IPS-18a (cell line): ENCODE data around the gene GON4L.
"Not testable (repeated sequence)": the region's sequence is repeated elsewhere in the genome, so short reads cannot be mapped to it uniquely, and the experiment has no call there.

Source experiments
- H3K27ac ChIP-seq: one replicate; pipeline ENCODE4 v1.5.1; 2013; ENCODE audit warnings: low read length
- H3K27me3 ChIP-seq: one replicate; pipeline ENCODE4 v1.6.1; 2013; ENCODE audit warnings: mild to moderate bottlenecking, low read length; ENCODE audit not compliant: control insufficient read depth, insufficient read depth
- H3K36me3 ChIP-seq: one replicate; pipeline ENCODE4 v1.6.1; 2013; ENCODE audit warnings: low read depth, low read length; ENCODE audit not compliant: control insufficient read depth
- H3K4me1 ChIP-seq: one replicate; pipeline ENCODE4 v1.6.1; 2013; ENCODE audit warnings: low read depth, low read length; ENCODE audit not compliant: control insufficient read depth
- H3K4me3 ChIP-seq: one replicate; pipeline ENCODE4 v1.5.1; 2013; ENCODE audit warnings: low read length
- H3K9ac ChIP-seq: one replicate; pipeline ENCODE4 v1.6.1; 2013; ENCODE audit warnings: mild to moderate bottlenecking, low read length, moderate library complexity
- H3K9me3 ChIP-seq: one replicate; pipeline ENCODE4 v1.6.1; 2013; ENCODE audit warnings: low read depth, low read length; ENCODE audit not compliant: control insufficient read depth

GON4L gene

DNA sequence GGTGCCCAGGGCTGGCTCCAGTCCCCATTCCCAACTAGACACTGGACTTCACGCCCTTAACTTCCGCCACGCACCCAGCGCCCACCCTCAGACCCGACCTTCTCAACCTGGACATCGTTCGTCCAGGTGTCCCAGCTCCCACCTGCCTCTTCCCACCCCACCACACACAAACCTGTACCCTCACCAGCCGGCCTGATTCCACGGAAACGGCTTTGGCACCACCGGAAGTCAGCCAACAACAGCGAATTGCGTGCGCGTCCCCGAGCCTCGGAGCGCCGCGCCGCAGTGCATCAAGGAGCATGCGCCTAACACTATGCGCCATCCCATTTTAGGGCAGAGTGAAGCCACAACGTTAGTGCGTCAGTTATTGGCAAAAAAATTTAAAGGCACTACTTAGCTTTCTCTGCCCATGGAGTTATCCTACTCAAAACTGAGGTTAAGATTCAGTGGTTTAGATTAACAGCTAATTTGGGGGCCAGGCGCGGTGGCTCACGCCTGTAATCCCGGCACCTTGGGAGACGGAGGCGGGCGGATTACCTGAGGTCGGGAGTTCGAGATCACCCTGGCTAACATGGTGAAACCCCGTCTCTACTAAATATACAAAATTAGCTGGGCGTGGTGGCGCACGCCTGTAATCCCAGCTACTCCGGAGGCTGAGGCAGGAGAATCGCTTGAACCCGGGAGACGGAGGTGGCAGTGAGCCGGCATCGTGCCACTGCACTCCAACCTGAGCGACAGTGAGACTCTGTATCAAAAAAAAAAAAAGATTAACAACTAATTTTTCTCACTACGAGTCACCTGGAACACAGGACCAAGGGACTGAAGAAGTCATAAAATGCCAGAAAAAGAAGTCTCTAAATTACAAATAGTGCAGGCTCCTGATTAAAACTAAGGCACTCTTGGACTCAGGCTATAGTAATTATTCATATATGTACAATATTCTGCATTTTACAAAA lies at the start of gene GON4L:
Gene GON4L, minus strand, starts transcription at position 240 of the 956 bp plus-strand sequence. CDS start 3,434 bp downstream, outside the sequence.
- peak within 1 kb of the TSS; percentile 48 for H3K27ac ChIP-seq
- no peaks in the 10 kb centered on the region for H3K4me1 ChIP-seq
- peak within 1 kb of the TSS; percentile 87 for H3K9ac ChIP-seq
- H3K4me3 ChIP-seq, result peak within 1 kb of the TSS; percentile 95
- H3K9me3 ChIP-seq, result no peaks in the 10 kb centered on the region
- H3K36me3 ChIP-seq, result peaks cover 19% of the 10 kb centered on the region
- H3K27me3 ChIP-seq, result peaks cover 3% of the 10 kb centered on the region

DNA sequence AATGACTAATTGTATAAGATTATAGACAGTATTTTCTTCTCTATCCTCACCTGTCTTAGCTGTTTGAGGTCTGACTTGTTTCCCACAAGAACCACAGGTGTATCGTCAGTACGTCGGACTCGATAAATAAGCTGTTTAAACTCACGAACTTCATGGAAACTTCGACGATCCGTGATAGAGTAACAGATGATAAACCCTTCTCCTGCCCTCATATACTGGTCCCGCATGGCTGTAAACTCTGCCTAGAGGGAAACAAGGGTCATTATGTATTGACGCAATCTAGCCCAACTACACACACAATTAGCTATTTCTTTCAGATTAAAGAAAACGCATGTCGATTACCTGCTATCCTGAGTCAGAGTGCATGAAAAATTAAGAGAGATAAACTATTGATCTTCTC lies 47.2 kb upstream of the GON4L start:
- H3K36me3 ChIP-seq, result peaks cover 55% of the 10 kb centered on the region

GRCh38 chr1:155900161-155900560 lies 43.1 kb upstream of the GON4L start:
- Histone ChIP-seq H3K9ac (no peak overlapping the region), H3K4me3 (no peak overlapping the region), H3K27ac (no peak overlapping the region), H3K4me1 (no peaks in the 10 kb centered on the region), H3K27me3 (no peaks in the 10 kb centered on the region), H3K9me3 (no peaks in the 10 kb centered on the region), H3K36me3 (peaks cover 55% of the 10 kb centered on the region)

More for the DNA sequence above, 47.2 kb upstream of the GON4L start:
- no peaks in the 10 kb centered on the region for H3K27me3 ChIP-seq
- H3K4me3 ChIP-seq, result no peak overlapping the region
- no peak overlapping the region for H3K9ac ChIP-seq
- H3K27ac ChIP-seq, result no peak overlapping the region
- no peaks in the 10 kb centered on the region for H3K4me1 ChIP-seq
- H3K9me3 ChIP-seq, result no peaks in the 10 kb centered on the region

GRCh38 chr1:155899683-155900082 lies 42.7 kb upstream of the GON4L start:
- H3K4me1 ChIP-seq, result no peaks in the 10 kb centered on the region
- H3K4me3 ChIP-seq, result no peak overlapping the region
- no peaks in the 10 kb centered on the region for H3K9me3 ChIP-seq
- no peak overlapping the region for H3K9ac ChIP-seq
- no peak overlapping the region for H3K27ac ChIP-seq
- H3K27me3 ChIP-seq, result no peaks in the 10 kb centered on the region
- peaks cover 50% of the 10 kb centered on the region for H3K36me3 ChIP-seq

- Histone ChIP-seq H3K9ac (no peak overlapping the region), H3K9me3 (no peaks in the 10 kb centered on the region), H3K4me1 (no peaks in the 10 kb centered on the region), H3K36me3 (peaks cover 42% of the 10 kb centered on the region), H3K4me3 (no peak overlapping the region), H3K27me3 (no peaks in the 10 kb centered on the region), H3K27ac (no peak overlapping the region)
Observed at GRCh38 chr1:155898888-155899287, 41.9 kb upstream of the GON4L start.

DNA sequence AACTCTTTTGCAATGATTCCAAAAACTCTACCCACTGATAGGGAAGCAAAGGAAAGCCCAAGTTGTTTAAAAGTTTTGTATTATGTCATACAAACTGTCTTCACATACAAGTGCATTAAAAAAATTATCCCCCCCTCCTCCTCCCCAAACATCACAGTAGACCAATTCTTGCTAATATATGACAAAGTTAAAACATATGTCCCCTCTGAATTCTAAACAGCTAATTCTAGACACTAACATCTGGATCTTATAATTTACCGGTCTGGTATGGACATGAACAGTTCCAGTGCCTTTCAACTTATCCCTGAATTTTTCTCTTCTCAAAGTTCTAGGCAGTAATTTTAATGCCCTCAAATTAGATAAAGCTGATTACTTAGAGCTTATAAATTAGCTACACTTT lies 40.7 kb upstream of the GON4L start:
- Histone ChIP-seq H3K27me3 (no peaks in the 10 kb centered on the region), H3K9me3 (no peaks in the 10 kb centered on the region), H3K9ac (no peak overlapping the region), H3K4me1 (no peaks in the 10 kb centered on the region), H3K27ac (no peak overlapping the region), H3K36me3 (peaks cover 35% of the 10 kb centered on the region), H3K4me3 (no peak overlapping the region)

- not testable (repeated sequence) for H3K9ac ChIP-seq
Observed at GRCh38 chr1:155896476-155896875, 39.5 kb upstream of the GON4L start.

GRCh38 chr1:155895617-155896016 lies 38.6 kb upstream of the GON4L start:
- H3K9ac ChIP-seq, H3K27me3 ChIP-seq, H3K9me3 ChIP-seq, H3K27ac ChIP-seq, H3K4me1 ChIP-seq, H3K4me3 ChIP-seq: not testable (repeated sequence)
- H3K36me3 ChIP-seq, result peaks cover 26% of the 10 kb centered on the region

More at GRCh38 chr1:155896476-155896875, 39.5 kb upstream of the GON4L start:
- not testable (repeated sequence) for H3K9me3 ChIP-seq, H3K4me3 ChIP-seq, H3K27ac ChIP-seq, H3K27me3 ChIP-seq, H3K4me1 ChIP-seq
- peaks cover 33% of the 10 kb centered on the region for H3K36me3 ChIP-seq

DNA sequence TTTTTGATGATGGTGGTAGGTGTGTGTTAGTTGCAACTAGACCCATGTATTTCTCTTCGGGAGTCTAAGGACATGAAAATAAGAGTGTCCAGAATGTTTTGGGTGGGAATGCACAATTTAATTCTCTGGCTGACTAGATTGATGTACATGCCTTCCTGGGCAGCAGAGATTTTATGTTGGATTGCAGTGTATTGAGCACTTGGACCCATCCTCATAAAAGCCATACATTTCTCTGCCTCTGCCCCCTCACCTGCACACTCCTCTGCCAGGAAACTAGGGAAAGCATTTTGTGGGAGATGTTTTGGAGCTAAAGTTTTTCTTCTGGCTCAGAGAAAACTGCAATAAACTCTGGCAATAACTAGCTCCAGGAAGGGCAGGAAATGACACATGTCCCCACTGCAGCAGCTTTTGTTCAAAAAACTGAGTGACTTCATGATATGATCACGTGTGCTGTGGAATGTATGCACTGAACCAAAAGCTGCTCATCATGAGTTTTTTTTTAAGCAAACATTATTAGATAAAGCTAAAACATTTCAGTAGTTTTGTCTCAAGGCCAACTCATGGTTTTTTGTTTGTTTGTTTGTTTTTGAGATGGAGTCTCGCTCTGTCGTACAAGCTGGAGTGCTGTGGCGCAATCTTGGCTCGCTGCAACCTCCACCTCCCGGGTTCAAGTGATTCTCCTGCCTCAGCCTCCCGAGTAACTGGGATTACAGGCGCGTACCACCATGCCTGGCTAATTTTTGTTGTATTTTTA lies 36.6 kb upstream of the GON4L start:
- no peaks in the 10 kb centered on the region for H3K9me3 ChIP-seq
- peaks cover 5% of the 10 kb centered on the region for H3K36me3 ChIP-seq
- H3K27me3 ChIP-seq, result no peaks in the 10 kb centered on the region
- no peak overlapping the region for H3K27ac ChIP-seq
- no peak overlapping the region for H3K9ac ChIP-seq
- no peak overlapping the region for H3K4me3 ChIP-seq
- no peaks in the 10 kb centered on the region for H3K4me1 ChIP-seq

- Histone ChIP-seq H3K36me3 (peaks cover 4% of the 10 kb centered on the region), H3K9ac (no peak overlapping the region), H3K4me3 (no peak overlapping the region), H3K27ac (no peak overlapping the region), H3K27me3 (no peaks in the 10 kb centered on the region), H3K9me3 (no peaks in the 10 kb centered on the region), H3K4me1 (no peaks in the 10 kb centered on the region)
Observed at GRCh38 chr1:155892796-155893195, 35.8 kb upstream of the GON4L start.

GRCh38 chr1:155890251-155890650 lies 33.2 kb upstream of the GON4L start:
- H3K9me3 ChIP-seq, result no peaks in the 10 kb centered on the region
- H3K36me3 ChIP-seq, result no peaks in the 10 kb centered on the region
- H3K9ac ChIP-seq, result no peak overlapping the region
- H3K27ac ChIP-seq, result no peak overlapping the region
- no peak overlapping the region for H3K4me3 ChIP-seq
- no peaks in the 10 kb centered on the region for H3K27me3 ChIP-seq
- no peaks in the 10 kb centered on the region for H3K4me1 ChIP-seq
